Activated CD4-positive, alpha-beta memory T cell treated with anti-CD3 and anti-CD28 coated beads for 36 hours (primary cell): ENCODE measurements around the gene PPIA. TPM values are rescaled to one million over a fixed set of nuclear protein-coding genes. Genes with fewer than 3 reads are reported as not detected.

Experiments used
- CTCF ChIA-PET: fragments of 350-600 bp; sonication (Branson Sonifier 250); formaldehyde crosslinking; loops from one replicate; lab custom pipeline; 2021; ENCODE audit warnings: antibody characterized with exemption, inconsistent platforms; lab: Charles Lee
- POLR2A ChIA-PET: fragments of 350-600 bp; sonication (Branson Sonifier 250); formaldehyde crosslinking; loops from one replicate; lab custom pipeline; 2021; ENCODE audit warnings: antibody characterized with exemption; lab: Charles Lee
- DNase-seq: peaks from one replicate; pipeline ENCODE4 v3.0.0-alpha.2; 2020
- H3K27ac Mint-ChIP-seq: one replicate; pipeline ENCODE4 v1.8.0; 2021; ENCODE audit warnings: mixed read lengths
- H3K27me3 Mint-ChIP-seq: one replicate; pipeline ENCODE4 v1.8.0; 2021; ENCODE audit warnings: mixed read lengths
- H3K36me3 Mint-ChIP-seq: one replicate; pipeline ENCODE4 v1.8.0; 2021; ENCODE audit warnings: mixed read lengths
- H3K4me1 Mint-ChIP-seq: one replicate; pipeline ENCODE4 v1.8.0; 2021; ENCODE audit warnings: low read depth, mixed read lengths
- H3K4me3 Mint-ChIP-seq: one replicate; pipeline ENCODE4 v1.8.0; 2021; ENCODE audit warnings: mild to moderate bottlenecking, mixed read lengths
- H3K9me3 Mint-ChIP-seq: one replicate; pipeline ENCODE4 v1.8.0; 2021; ENCODE audit warnings: mixed read lengths
- intact Hi-C: fragments of 100-400 bp; cut with micrococcal nuclease; formaldehyde crosslinking; loops from one replicate; pipeline ENCODE4 v1.15.1; 2023
- total RNA-seq, 2 experiments: library from RNA; stranded (reverse); gene quantifications; one replicate each; pipeline ENCODE4 v1.2.3, GENCODE V29; 2021

The PPIA gene
- total RNA-seq, 2 experiments from 2014 or later = 3,158 to 3,182 TPM

DNA sequence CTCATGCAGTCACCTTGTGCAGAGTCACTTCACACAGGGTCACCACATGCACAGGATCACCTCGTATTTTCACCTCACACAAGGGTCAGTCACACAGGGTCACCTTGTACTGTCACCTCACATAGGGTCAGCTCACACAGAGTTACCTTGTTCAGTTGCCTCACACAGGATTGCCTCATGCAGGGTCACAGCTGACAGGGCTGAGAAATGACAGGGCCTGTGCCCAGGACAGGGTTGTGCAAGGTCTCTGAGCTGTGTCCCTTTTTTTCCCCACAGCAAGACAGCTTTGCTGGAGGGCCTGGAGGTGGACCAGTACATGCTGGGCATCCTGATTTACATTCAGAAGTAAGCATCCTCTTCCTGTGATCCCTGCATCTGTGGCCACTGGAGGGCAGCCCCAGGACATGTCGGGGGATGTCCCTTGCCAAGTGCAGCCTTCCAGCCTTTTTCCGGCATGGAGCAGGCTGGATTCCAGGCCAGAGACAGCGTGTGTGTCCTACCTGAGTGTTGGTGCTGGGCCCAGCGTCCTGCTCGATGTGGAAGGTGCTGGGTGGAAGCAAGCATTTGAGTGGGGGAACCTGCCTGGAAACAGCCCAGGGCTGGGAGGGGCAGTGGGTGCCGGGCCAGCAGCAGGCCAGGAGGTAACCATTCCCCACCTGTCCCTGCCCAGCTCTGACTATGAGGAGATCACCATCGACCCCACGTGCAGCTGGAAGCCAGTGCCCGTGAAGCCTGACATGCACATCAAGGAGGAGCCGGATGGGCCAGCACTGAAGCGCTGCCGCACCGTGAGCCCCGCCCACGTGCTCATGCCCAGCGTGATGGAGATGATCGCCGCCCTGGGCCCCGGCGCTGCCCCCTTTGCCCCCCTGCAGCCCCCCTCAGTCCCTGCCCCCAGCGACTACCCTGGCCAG, 31.6 kb upstream of the PPIA start:
- CTCF ChIA-PET = no interaction called here
- H3K4me1 Mint-ChIP-seq = peaks cover 25% of the 10 kb centered on the region
- H3K36me3 Mint-ChIP-seq = peaks cover 45% of the 10 kb centered on the region
- POLR2A ChIA-PET = interaction anchor here (1.0 kb wide), 1 partner anchor 33 kb away, joined by 3 read pairs; no protein-coding TSS in a partner anchor
- intact Hi-C loops = no loop called here
- H3K9me3 Mint-ChIP-seq = no peaks in the 10 kb centered on the region
- DNase-seq = no peak
- H3K27me3 Mint-ChIP-seq = no peaks in the 10 kb centered on the region
- no peak overlapping the region for H3K4me3 Mint-ChIP-seq
- H3K27ac Mint-ChIP-seq = no peak overlapping the region

DNA sequence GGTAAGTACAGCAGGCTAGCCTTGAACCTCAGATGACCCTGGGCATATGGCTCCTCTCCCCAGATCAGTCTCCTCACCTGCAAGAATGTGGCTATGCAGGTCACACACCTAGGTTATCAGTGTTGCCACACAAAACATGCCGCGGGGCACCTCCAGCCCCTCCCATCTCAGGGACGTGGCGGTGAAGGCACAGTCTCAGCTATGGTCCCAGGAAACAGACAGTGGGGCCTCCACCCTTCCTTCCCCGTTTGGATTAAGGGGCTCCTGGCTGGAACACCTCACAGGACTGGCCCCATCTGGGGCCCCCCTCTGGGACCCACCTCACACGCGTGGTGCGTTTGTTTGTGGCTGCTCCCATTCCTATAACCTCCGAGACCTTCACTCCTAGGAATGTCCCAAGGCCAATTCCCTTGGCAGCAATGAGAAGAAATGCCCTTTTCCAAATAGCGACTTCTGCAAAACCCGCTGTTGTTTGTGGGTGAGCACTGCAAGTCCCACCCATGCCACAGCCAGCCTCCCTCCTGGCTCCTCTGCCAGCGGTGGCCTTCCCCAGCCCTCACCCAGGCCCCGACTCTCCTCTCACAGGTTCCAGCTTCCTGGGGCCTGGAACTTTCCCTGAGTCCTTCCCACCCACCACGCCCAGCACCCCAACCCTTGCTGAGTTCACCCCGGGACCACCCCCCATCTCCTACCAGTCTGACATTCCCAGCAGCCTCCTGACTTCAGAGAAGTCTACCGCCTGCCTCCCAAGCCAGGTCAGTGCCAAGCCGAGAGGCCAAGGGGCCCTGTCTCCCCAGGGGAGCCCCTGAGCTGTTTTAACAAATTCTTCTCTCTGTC, 30.7 kb upstream of the PPIA start:
- CTCF ChIA-PET = no interaction called here
- H3K9me3 Mint-ChIP-seq = no peaks in the 10 kb centered on the region
- H3K4me3 Mint-ChIP-seq = no peak overlapping the region
- DNase-seq = no peak
- no peak overlapping the region for H3K27ac Mint-ChIP-seq
- no peaks in the 10 kb centered on the region for H3K27me3 Mint-ChIP-seq
- peaks cover 30% of the 10 kb centered on the region for H3K4me1 Mint-ChIP-seq
- intact Hi-C loops = no loop called here
- peaks cover 43% of the 10 kb centered on the region for H3K36me3 Mint-ChIP-seq
- POLR2A ChIA-PET = interaction anchor here (1.1 kb wide), 1 partner anchor 17 kb away, joined by 3 read pairs; no protein-coding TSS in a partner anchor

- DNase-seq = no peak
- Mint-ChIP-seq H3K36me3 (peaks cover 42% of the 10 kb centered on the region), H3K27ac (no peak overlapping the region), H3K27me3 (no peaks in the 10 kb centered on the region), H3K4me3 (no peak overlapping the region), H3K4me1 (peaks cover 33% of the 10 kb centered on the region), H3K9me3 (no peaks in the 10 kb centered on the region)
- ChIA-PET POLR2A (interaction anchor here (1.1 kb wide), 1 partner anchor 17 kb away, joined by 3 read pairs; no protein-coding TSS in a partner anchor), CTCF (no interaction called here)
- intact Hi-C loops = no loop called here
Measured at GRCh38 chr7:44766416-44766801, 30.1 kb upstream of the PPIA start.

DNA sequence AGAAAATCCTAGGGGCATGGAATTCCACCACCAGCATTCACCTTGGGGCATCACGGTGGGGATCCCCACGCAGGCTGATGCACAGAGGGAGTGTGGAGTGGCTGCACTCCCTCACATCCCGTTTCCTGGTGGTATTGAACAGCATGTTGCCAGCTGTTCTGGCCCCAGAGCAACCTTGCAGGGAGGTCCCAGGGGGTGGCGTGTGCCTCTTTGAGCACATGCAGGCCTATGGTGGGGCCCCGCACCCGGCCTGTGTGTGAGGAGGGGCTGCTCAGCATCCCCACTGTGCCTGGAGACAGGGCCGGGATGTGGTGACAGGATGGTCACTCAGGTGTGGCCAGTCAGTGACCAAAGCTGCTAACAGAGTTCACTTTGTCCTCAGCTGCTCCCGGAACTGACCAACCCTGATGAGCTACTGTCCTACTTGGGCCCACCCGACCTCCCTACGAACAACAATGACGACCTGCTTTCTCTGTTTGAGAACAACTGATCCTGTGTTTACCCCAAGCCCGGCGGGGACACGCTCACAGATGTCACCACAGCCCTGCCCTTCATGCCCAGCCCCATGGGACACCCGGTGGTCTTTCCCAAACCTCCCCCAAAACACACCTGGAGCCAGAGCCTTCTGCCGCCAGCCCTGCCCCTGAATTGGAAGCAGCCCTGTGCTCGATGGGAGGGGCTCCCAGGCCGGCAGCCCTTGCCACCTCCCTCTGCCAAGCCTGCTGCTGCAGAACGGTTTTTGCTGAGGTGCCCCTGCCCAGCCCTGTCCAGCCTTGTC, 29.2 kb upstream of the PPIA start:
- no peak overlapping the region for H3K4me3 Mint-ChIP-seq
- intact Hi-C loops = no loop called here
- ChIA-PET POLR2A (interaction anchor here (0.5 to 1.1 kb wide), 2 partner anchors 18 to 372 kb away, joined by 3 read pairs; no protein-coding TSS in a partner anchor), CTCF (no interaction called here)
- peaks cover 36% of the 10 kb centered on the region for H3K36me3 Mint-ChIP-seq
- no peaks in the 10 kb centered on the region for H3K27me3 Mint-ChIP-seq
- no peak for DNase-seq
- peak overlapping the region; percentile 13 for H3K27ac Mint-ChIP-seq
- H3K4me1 Mint-ChIP-seq = peaks cover 35% of the 10 kb centered on the region
- no peaks in the 10 kb centered on the region for H3K9me3 Mint-ChIP-seq

- H3K36me3 Mint-ChIP-seq = peaks cover 32% of the 10 kb centered on the region
Measured at GRCh38 chr7:44767912-44768627, 28.4 kb upstream of the PPIA start.

GRCh38 chr7:44768628-44769371, 27.7 kb upstream of the PPIA start:
- intact Hi-C loops = no loop called here
- DNase-seq = no peak
- peaks cover 27% of the 10 kb centered on the region for H3K36me3 Mint-ChIP-seq
- H3K9me3 Mint-ChIP-seq = no peaks in the 10 kb centered on the region
- no peaks in the 10 kb centered on the region for H3K27me3 Mint-ChIP-seq
- ChIA-PET CTCF (no interaction called here), POLR2A (interaction anchor here (0.9 kb wide), 1 partner anchor 186 kb away, joined by 3 read pairs; no protein-coding TSS in a partner anchor)
- H3K4me1 Mint-ChIP-seq = peaks cover 35% of the 10 kb centered on the region
- no peak overlapping the region for H3K4me3 Mint-ChIP-seq
- H3K27ac Mint-ChIP-seq = peak overlapping the region; percentile 39

More at GRCh38 chr7:44767912-44768627, 28.4 kb upstream of the PPIA start:
- Mint-ChIP-seq H3K27me3 (no peaks in the 10 kb centered on the region), H3K27ac (peak overlapping the region; percentile 39), H3K4me3 (no peak overlapping the region), H3K9me3 (no peaks in the 10 kb centered on the region), H3K4me1 (peaks cover 35% of the 10 kb centered on the region)
- DNase-seq = no peak
- intact Hi-C loops = no loop called here
- ChIA-PET POLR2A (interaction anchor here (0.9 kb wide), 1 partner anchor 185 kb away, joined by 3 read pairs; no protein-coding TSS in a partner anchor), CTCF (no interaction called here)

DNA sequence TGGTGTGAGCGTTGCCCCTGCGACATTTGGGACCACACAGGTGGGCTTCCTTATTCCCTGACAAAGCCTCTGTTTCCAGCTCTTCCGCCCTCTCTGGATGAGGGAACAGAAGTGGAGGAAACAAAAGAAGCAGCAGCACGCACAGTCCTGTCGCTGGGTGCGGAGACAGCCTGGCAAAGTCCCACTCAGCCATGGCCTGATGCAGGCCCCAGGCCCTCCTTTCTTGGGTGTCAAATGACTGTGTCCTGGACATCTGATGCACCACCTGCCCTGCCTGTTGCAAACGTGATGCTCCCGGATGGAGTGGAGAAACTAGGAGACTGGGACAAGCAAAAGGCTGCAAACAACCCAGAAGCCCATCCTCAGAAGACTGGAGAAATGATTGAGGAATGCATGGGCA, 27.1 kb upstream of the PPIA start:
- H3K4me3 Mint-ChIP-seq = no peak overlapping the region
- no peaks in the 10 kb centered on the region for H3K9me3 Mint-ChIP-seq
- intact Hi-C loops = no loop called here
- no peak for DNase-seq
- H3K4me1 Mint-ChIP-seq = peaks cover 35% of the 10 kb centered on the region
- ChIA-PET CTCF (no interaction called here), POLR2A (interaction anchor here (0.8 kb wide), 1 partner anchor 20 kb away, joined by 3 read pairs; no protein-coding TSS in a partner anchor)
- no peaks in the 10 kb centered on the region for H3K27me3 Mint-ChIP-seq
- H3K27ac Mint-ChIP-seq = peak overlapping the region; percentile 10
- peaks cover 24% of the 10 kb centered on the region for H3K36me3 Mint-ChIP-seq

- H3K27ac Mint-ChIP-seq = peak overlapping the region; percentile 10
- CTCF ChIA-PET = no interaction called here
- POLR2A ChIA-PET = interaction anchor here (0.8 kb wide), 1 partner anchor 20 kb away, joined by 3 read pairs; no protein-coding TSS in a partner anchor
- H3K27me3 Mint-ChIP-seq = no peaks in the 10 kb centered on the region
- DNase-seq = peak; percentile 46
- no peaks in the 10 kb centered on the region for H3K9me3 Mint-ChIP-seq
- intact Hi-C loops = no loop called here
- H3K4me3 Mint-ChIP-seq = no peak overlapping the region
- H3K4me1 Mint-ChIP-seq = peaks cover 35% of the 10 kb centered on the region
- peaks cover 22% of the 10 kb centered on the region for H3K36me3 Mint-ChIP-seq
Measured at GRCh38 chr7:44769776-44770294, 26.6 kb upstream of the PPIA start.

GRCh38 chr7:44771358-44771757, 25.1 kb upstream of the PPIA start:
- Mint-ChIP-seq H3K36me3 (peaks cover 17% of the 10 kb centered on the region), H3K4me3 (no peak overlapping the region), H3K4me1 (peaks cover 35% of the 10 kb centered on the region), H3K27me3 (no peaks in the 10 kb centered on the region), H3K9me3 (no peaks in the 10 kb centered on the region), H3K27ac (no peak overlapping the region)
- DNase-seq = no peak
- intact Hi-C loops = no loop called here
- CTCF ChIA-PET = interaction anchor here (2.2 kb wide), 1 partner anchor 365 kb away, joined by 6 read pairs; no protein-coding TSS in a partner anchor
- POLR2A ChIA-PET = no interaction called here

- intact Hi-C loops = no loop called here
- H3K27me3 Mint-ChIP-seq = no peaks in the 10 kb centered on the region
- POLR2A ChIA-PET = interaction anchor here (1.7 kb wide), 1 partner anchor 23 kb away, joined by 4 read pairs; no protein-coding TSS in a partner anchor
- H3K4me1 Mint-ChIP-seq = peaks cover 34% of the 10 kb centered on the region
- H3K9me3 Mint-ChIP-seq = no peaks in the 10 kb centered on the region
- CTCF ChIA-PET = interaction anchor here (2.2 kb wide), 1 partner anchor 364 kb away, joined by 6 read pairs; no protein-coding TSS in a partner anchor
- H3K4me3 Mint-ChIP-seq = no peak overlapping the region
- H3K36me3 Mint-ChIP-seq = peaks cover 10% of the 10 kb centered on the region
- DNase-seq = no peak
- no peak overlapping the region for H3K27ac Mint-ChIP-seq
Measured at GRCh38 chr7:44772440-44772839, 24.0 kb upstream of the PPIA start.
